Dendritic cell treated with granulocyte-macrophage colony-stimulating factor and Interleukin-4, amounts not matched to agents 40 ng/mL and 50 ng/mL, for 4 days (primary cell): ENCODE data around the gene CELF2.
"Not testable (repeated sequence)": the region's sequence is repeated elsewhere in the genome, so short reads cannot be mapped to it uniquely, and the experiment has no call there.

Experiments
- H3K27ac Mint-ChIP-seq: one replicate; pipeline ENCODE4 v1.8.0; 2022; ENCODE audit warnings: mild to moderate bottlenecking, mixed read lengths
- H3K27me3 Mint-ChIP-seq: one replicate; pipeline ENCODE4 v1.8.0; 2022; ENCODE audit warnings: mild to moderate bottlenecking, mixed read lengths
- H3K36me3 Mint-ChIP-seq: one replicate; pipeline ENCODE4 v1.8.0; 2022; ENCODE audit warnings: low read depth, mixed read lengths
- H3K4me1 Mint-ChIP-seq: one replicate; pipeline ENCODE4 v1.8.0; 2022; ENCODE audit warnings: low read depth, mixed read lengths
- H3K4me3 Mint-ChIP-seq: one replicate; pipeline ENCODE4 v1.8.0; 2022; ENCODE audit warnings: mild to moderate bottlenecking, moderate library complexity, mixed read lengths
- H3K9me3 Mint-ChIP-seq: one replicate; pipeline ENCODE4 v1.8.0; 2022; ENCODE audit warnings: mixed read lengths
- intact Hi-C: fragments of 100-400 bp; cut with micrococcal nuclease; formaldehyde crosslinking; loops from one replicate; pipeline ENCODE4 v1.15.0; 2022

CELF2 gene

DNA sequence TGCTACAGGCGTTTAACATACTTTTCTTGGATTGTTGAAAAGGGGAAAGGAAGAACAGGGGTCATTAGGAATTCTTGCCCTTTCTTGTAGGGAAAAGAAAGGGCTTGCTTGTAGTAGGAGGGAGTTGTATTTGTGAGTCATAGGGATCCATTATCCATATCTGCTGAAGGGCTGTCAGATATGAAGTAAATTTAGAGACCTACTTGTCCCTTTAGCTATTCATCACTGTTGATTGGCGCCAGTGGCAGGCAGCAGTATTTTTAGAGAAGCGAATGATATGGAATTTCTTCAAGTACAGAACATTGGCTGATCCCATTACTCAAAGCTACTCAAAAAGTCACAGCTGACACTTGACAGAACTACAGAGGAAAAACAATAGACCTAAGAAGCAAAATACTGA lies 97.7 kb downstream of the CELF2 start:
- Mint-ChIP-seq H3K4me3 (no peak overlapping the region), H3K36me3 (no peaks in the 10 kb centered on the region), H3K9me3 (peaks cover 1% of the 10 kb centered on the region), H3K27me3 (no peaks in the 10 kb centered on the region), H3K27ac (no peak overlapping the region), H3K4me1 (peaks cover 5% of the 10 kb centered on the region)
- intact Hi-C loops, result no loop called here

DNA sequence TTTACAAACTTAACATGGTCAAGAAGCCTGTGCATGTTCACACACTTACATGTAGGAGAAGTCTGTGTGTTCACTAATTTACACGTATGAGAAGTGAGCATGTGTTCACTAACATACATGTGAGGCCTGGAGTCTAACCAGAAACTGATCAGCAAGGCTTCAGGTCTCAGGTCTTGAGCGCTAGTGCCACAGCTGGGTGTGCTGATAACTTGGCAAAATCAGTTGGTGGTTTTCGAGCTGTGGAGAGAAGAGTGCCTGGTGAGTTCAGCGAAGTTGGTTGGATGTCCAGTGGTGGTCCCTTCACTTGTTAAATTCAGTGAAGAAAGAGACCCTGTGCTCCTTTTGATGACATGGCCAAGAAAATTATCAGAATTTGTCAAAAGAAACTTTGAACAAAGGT lies 98.7 kb downstream of the CELF2 start:
- no peak overlapping the region for H3K27ac Mint-ChIP-seq
- intact Hi-C loops, result no loop called here

DNA sequence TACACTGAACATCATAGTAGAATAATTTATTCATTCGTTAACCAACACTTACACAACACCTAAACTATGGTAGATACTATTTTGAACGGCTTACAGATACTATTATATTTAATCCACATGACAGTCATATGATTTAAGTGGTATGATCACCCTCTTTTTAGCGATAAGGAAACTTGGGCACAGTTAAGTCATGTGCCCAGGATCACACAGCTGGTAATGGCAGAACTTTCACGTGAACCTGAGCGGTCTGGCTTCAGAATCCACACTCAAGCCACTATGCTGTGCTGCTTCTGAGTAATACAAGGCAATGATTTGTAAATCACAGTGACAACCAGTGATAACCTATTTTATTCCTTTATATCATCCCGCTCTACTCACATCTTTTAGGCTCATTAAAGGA lies 99.1 kb downstream of the CELF2 start:
- intact Hi-C loops, result no loop called here
- H3K4me3 Mint-ChIP-seq, result no peak overlapping the region
- H3K27me3 Mint-ChIP-seq, result peaks cover 1% of the 10 kb centered on the region
- H3K36me3 Mint-ChIP-seq, result no peaks in the 10 kb centered on the region
- H3K4me1 Mint-ChIP-seq, result peaks cover 5% of the 10 kb centered on the region
- no peaks in the 10 kb centered on the region for H3K9me3 Mint-ChIP-seq
- H3K27ac Mint-ChIP-seq, result no peak overlapping the region

More for the DNA sequence above, 98.7 kb downstream of the CELF2 start:
- H3K27me3 Mint-ChIP-seq, result peaks cover 1% of the 10 kb centered on the region
- H3K4me1 Mint-ChIP-seq, result peaks cover 5% of the 10 kb centered on the region
- no peaks in the 10 kb centered on the region for H3K36me3 Mint-ChIP-seq
- H3K9me3 Mint-ChIP-seq, result no peaks in the 10 kb centered on the region
- H3K4me3 Mint-ChIP-seq, result no peak overlapping the region

DNA sequence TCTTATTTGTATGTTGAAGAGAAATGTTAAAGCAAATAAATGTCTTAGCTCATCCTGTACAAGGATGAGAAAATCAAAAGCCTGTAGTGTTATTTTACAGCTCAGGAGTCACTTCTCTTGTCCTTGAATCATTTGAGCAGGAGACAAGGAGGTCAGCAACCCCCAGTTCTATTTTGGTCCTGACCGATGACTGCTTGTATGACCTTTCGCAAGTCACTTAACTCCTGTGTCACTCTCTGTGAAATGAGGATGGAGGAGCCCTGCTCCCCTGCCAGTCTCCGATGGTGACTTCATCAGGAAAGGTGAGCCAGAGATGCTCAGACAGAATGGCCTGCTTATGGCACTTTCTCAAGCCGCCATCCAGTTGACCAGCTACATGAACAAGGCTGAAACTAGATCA lies 101.0 kb downstream of the CELF2 start:
- H3K4me3 Mint-ChIP-seq, result no peak overlapping the region
- no peaks in the 10 kb centered on the region for H3K4me1 Mint-ChIP-seq
- no peaks in the 10 kb centered on the region for H3K36me3 Mint-ChIP-seq
- H3K27ac Mint-ChIP-seq, result no peak overlapping the region
- intact Hi-C loops, result no loop called here
- no peaks in the 10 kb centered on the region for H3K9me3 Mint-ChIP-seq
- peaks cover 1% of the 10 kb centered on the region for H3K27me3 Mint-ChIP-seq

DNA sequence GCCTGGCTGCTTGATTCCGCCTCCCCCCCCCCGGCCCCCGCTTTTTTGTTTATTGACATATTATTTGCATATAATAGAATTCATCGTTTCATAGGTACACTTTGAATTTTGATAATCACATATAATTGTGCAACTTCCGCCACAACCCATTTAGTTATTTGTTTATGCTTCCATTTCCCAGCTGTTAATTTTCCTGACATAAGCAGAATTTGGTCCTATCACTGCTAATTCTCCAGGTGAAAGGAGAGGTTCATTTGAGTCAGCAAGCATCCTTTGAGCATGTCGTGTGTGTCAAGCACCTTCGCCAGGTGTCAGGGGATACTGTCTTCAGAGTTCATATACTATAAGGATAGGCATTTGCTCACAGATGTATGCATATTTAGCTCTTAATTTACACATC lies 102.2 kb downstream of the CELF2 start:
- intact Hi-C loops, result no loop called here

DNA sequence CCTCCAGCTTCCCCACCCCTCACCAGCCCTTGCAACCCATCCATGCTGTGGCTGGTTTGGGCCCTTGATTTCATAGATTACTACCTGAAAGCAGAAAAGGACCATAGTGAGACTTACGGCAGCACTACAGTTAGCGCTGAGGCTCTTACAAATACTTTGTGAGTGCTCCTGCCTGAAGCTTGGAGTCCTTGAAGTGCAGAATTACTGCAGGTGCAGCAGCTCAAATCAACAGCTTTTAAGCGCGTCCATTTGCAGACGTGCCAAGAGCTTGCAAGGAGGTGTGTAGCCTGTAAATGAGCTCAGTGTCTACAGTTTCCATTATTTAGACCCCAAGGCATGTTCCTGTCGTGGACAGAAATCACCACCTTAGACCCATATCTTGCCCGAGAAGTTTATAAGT lies 103.0 kb downstream of the CELF2 start:
- Mint-ChIP-seq H3K27ac (no peak overlapping the region), H3K9me3 (no peaks in the 10 kb centered on the region)

More for the DNA sequence above, 102.2 kb downstream of the CELF2 start:
- Mint-ChIP-seq H3K9me3 (no peaks in the 10 kb centered on the region), H3K4me1 (no peaks in the 10 kb centered on the region), H3K27me3 (peaks cover 1% of the 10 kb centered on the region), H3K27ac (no peak overlapping the region), H3K36me3 (no peaks in the 10 kb centered on the region), H3K4me3 (no peak overlapping the region)

DNA sequence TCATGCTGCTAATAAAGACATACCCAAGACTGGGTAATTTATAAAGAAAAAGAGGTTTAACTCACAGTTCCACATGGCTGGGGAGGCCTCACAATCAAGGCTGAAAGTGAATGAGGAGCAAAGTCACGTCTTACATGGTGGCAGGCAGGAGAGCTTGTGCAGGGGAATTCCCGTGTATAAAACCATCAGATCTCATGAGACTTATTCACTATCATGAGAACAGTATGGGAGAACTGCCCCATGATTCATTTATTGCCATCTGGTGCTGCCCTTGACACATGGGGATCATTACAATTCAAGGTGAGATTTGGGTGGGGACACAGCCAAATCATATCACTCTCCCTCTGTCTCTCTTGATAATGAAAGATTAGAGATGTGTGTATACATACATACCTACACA lies 106.2 kb downstream of the CELF2 start:
- H3K36me3 Mint-ChIP-seq, H3K4me3 Mint-ChIP-seq, H3K27me3 Mint-ChIP-seq, intact Hi-C loops, H3K4me1 Mint-ChIP-seq, H3K9me3 Mint-ChIP-seq, H3K27ac Mint-ChIP-seq: not testable (repeated sequence)

More for the DNA sequence above, 103.0 kb downstream of the CELF2 start:
- intact Hi-C loops, result no loop called here
- H3K4me1 Mint-ChIP-seq, result no peaks in the 10 kb centered on the region
- H3K4me3 Mint-ChIP-seq, result no peak overlapping the region
- peaks cover 1% of the 10 kb centered on the region for H3K27me3 Mint-ChIP-seq
- no peaks in the 10 kb centered on the region for H3K36me3 Mint-ChIP-seq

DNA sequence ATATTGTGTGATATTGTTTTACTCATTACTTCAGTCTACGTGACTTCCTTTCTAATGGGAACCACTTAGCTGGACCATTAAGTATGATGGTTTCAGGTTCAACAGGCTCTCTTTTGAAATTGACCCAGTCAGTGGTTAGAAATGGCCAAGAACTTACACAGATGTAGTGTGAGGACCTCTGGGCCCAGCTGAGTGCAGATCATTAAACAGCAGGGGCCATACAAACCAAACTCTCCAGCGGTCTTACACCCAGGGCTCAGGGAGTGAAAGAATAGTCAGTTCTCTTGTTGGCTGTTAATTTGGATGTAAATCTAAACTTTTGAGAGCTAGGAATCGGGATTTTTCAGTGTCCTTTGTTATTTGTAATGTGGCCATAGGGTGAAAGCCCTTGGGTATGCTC lies 107.3 kb downstream of the CELF2 start:
- no peak overlapping the region for H3K27ac Mint-ChIP-seq
- H3K4me3 Mint-ChIP-seq, result no peak overlapping the region
- no peaks in the 10 kb centered on the region for H3K9me3 Mint-ChIP-seq
- H3K4me1 Mint-ChIP-seq, result no peaks in the 10 kb centered on the region
- H3K27me3 Mint-ChIP-seq, result peaks cover 5% of the 10 kb centered on the region
- H3K36me3 Mint-ChIP-seq, result no peaks in the 10 kb centered on the region
- intact Hi-C loops, result no loop called here

DNA sequence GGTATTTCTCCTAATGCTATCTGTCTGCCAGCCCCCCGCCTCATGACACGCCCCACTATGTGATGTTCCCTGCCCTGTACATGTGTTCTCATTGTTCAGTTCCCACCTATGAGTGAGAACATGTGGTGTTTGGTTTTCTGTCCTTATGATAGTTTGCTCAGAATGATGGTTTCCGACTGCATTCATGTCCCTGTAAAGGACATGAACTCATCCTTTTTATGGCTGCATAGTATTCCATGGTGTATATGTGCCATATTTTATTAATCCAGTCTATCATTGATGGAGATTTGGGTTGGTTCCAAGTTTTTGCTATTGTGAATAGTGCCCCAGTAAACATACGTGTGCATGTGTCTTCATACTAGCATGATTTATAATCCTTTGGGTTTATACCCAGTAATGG lies 109.3 kb downstream of the CELF2 start:
- H3K27me3 Mint-ChIP-seq, H3K36me3 Mint-ChIP-seq, H3K4me1 Mint-ChIP-seq, H3K4me3 Mint-ChIP-seq, H3K9me3 Mint-ChIP-seq, intact Hi-C loops, H3K27ac Mint-ChIP-seq: not testable (repeated sequence)

DNA sequence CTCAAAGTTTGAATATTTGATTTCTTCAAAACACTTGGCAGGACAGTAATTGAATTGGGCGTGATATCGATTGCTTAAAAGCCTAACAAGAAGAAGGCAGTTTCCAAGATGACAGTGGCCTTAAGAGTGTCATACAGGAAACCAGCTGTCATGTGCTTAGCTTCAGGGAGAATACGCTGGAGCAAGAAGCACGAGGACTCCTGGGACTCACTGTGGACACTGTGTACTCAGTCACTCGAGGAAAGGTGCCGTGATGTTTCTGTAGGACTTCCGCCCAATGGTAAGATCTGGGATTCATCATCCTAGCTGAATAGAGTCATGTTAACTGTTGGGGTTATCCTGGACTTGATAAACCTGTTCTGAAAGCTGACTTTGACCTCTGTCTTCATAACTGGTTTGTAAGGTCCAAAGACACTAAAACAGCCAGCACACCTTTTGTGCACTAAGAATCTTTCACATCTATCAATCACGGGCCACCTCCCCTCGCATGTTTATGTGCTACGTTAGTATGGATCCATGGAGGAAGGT lies 113.5 kb downstream of the CELF2 start:
- Mint-ChIP-seq H3K9me3 (no peaks in the 10 kb centered on the region), H3K27me3 (peaks cover 3% of the 10 kb centered on the region), H3K36me3 (no peaks in the 10 kb centered on the region), H3K27ac (no peak overlapping the region), H3K4me3 (no peak overlapping the region), H3K4me1 (no peaks in the 10 kb centered on the region)
- intact Hi-C loops, result no loop called here

DNA sequence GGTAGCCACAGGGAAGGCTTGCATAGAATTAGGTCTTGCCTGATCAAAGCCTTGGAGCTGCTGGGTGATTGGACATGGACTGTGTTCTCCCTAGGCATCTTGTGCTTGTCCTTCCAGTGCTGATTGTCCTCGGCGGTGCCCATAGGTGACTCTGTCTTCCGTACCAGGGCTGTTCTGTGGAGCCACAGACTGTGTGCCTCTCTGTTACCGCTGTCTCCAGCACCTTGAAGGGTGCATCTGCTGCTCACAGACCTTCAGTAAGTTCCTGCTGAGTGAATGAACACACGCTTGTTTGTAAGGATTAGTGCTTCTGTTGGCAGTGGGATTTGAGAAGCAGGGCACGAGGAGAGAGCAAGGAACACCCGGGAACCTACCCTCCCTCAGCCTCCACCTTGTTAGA lies 116.7 kb downstream of the CELF2 start:
- Mint-ChIP-seq H3K4me1 (no peaks in the 10 kb centered on the region), H3K9me3 (no peaks in the 10 kb centered on the region), H3K27me3 (no peaks in the 10 kb centered on the region), H3K4me3 (no peak overlapping the region), H3K36me3 (no peaks in the 10 kb centered on the region), H3K27ac (no peak overlapping the region)
- intact Hi-C loops, result no loop called here

DNA sequence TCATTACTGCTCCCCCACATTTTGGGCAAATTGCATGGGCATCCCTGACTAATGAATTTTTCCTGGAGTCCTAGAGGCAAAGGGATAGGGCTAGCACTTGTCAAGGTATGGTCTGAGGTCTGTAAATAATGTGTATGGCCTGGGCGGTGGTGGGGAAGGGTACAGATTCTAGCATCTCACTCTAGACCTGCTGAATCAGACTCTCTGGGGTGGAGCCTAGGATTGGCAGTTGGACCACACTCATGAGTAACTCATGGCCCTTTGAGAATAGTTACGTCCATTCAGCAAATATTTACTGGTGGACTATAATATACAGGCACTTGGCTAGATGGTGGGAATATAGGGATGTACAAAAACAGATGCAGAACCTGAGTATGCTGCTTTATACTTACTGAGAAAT lies 118.0 kb downstream of the CELF2 start:
- intact Hi-C loops, result no loop called here
- Mint-ChIP-seq H3K36me3 (no peaks in the 10 kb centered on the region), H3K9me3 (no peaks in the 10 kb centered on the region), H3K4me1 (no peaks in the 10 kb centered on the region), H3K27ac (no peak overlapping the region), H3K27me3 (no peaks in the 10 kb centered on the region), H3K4me3 (no peak overlapping the region)

DNA sequence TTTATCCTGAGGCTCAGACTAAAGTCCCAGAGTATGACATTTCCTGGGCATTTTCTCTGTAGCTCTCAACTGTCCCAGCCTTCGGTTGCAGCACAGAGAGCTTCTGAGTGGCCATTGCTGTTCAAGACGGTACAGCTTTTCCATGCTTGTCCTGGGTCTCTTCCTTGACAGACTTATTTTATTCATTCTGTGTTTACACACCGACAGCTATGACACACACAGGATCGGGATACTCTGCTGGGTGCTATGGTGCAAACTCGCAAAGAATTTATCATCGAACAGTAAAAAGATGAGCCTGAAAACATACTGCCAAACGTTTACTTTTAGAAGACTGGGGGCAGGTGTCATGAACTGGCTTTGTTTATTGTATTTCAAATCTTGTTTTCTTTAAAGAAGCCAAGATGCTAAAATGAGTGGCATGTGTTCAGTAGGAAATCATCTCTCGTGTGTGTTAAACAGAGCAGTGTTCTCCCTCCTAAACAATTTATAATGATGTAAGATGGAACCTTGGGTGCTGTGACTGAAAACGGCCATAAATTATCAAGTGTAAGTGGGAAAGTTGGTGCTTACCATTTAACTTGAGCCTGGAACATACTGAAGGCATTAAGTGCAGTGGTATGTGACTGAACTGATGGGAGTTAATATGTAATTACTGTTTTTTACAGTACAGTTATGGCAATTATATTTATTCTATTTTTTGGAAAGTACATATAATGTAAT lies 120.8 kb downstream of the CELF2 start:
- intact Hi-C loops, result no loop called here
- H3K4me3 Mint-ChIP-seq, result no peak overlapping the region
- H3K4me1 Mint-ChIP-seq, result peaks cover 18% of the 10 kb centered on the region
- no peaks in the 10 kb centered on the region for H3K27me3 Mint-ChIP-seq
- H3K9me3 Mint-ChIP-seq, result peaks cover 9% of the 10 kb centered on the region
- no peak overlapping the region for H3K27ac Mint-ChIP-seq
- H3K36me3 Mint-ChIP-seq, result no peaks in the 10 kb centered on the region

DNA sequence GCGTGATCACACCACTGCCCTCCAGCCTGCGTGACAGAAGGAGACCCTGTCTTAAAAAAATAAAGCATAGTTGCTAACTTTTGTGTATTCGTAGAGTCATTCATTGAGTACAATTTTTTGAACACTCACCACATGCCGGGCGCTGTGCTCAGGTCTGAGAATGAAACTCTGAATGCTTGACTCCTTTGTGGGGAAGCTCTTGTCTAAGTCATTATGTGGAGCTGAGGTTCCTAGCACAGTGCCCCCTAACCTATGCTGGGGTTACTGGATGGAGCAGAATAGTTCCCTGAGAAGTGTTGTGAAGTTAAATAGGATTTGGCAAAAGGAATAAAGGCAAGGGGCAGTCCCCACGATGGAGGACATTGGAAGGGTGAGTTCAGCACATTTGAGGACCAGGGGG lies 123.3 kb downstream of the CELF2 start:
- Mint-ChIP-seq H3K27me3 (no peaks in the 10 kb centered on the region), H3K27ac (no peak overlapping the region), H3K36me3 (no peaks in the 10 kb centered on the region), H3K4me3 (no peak overlapping the region), H3K9me3 (peaks cover 9% of the 10 kb centered on the region), H3K4me1 (peaks cover 32% of the 10 kb centered on the region)
- intact Hi-C loops, result no loop called here

DNA sequence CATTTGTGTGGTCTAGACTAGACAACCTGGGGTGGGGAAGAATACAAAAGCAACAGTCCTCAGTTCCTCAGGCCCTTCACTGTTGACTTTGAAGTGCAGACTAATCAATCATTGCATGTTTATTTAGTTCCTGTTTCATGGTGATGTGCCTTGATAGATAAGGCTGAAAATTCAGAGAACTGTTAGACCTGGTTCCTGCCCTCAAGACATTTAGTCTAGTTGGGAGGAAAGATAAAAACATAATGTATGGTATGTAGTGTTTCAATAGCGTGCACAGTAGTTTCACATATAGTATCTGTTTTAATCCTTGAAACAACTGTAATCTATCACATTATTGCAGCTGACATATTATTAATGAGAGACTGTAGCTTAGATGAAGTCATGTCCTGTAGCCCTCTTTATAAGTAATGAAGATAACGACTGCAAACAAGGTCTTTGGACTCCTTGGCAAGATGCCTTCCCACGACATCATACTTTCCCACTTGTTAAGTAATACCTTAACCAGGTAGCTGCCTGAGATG lies 124.0 kb downstream of the CELF2 start:
- Mint-ChIP-seq H3K4me1 (peaks cover 37% of the 10 kb centered on the region), H3K27ac (no peak overlapping the region), H3K4me3 (no peak overlapping the region), H3K27me3 (no peaks in the 10 kb centered on the region), H3K36me3 (no peaks in the 10 kb centered on the region), H3K9me3 (peaks cover 9% of the 10 kb centered on the region)
- intact Hi-C loops, result no loop called here
